Colonic mucosa (tissue), 4 donors: ENCODE results near the gene SLC25A2. TPM values are rescaled to one million over a fixed set of nuclear protein-coding genes. Genes with fewer than 3 reads are reported as not detected.
"Not testable (repeated sequence)": the region's sequence is repeated elsewhere in the genome, so short reads cannot be mapped to it uniquely, and the experiment has no call there.

ENCODE experiments used
- DNase-seq: peaks from one replicate; pipeline ENCODE4 v3.0.0-alpha.2; 2020
- H3K27ac ChIP-seq: fragments of 200-600 bp; one replicate; pipeline ENCODE4 v1.8.0; 2021
- H3K27me3 ChIP-seq: fragments of 200-600 bp; one replicate; pipeline ENCODE4 v1.8.0; 2021
- H3K36me3 ChIP-seq: fragments of 200-600 bp; one replicate; pipeline ENCODE4 v1.8.0; 2021
- H3K4me1 ChIP-seq: fragments of 200-600 bp; one replicate; pipeline ENCODE4 v1.8.0; 2021; ENCODE audit warnings: mild to moderate bottlenecking
- H3K4me3 ChIP-seq: fragments of 200-600 bp; one replicate; pipeline ENCODE4 v1.8.0; 2021
- H3K9ac ChIP-seq, 2 donors: one replicate each; pipeline ENCODE4 v1.7.0; 2013; ENCODE audit warnings: control low read depth in 2 of 2, low read depth in 2 of 2, low read length in 2 of 2
- H3K9me3 ChIP-seq: fragments of 200-600 bp; one replicate; pipeline ENCODE4 v1.8.0; 2021
- intact Hi-C: fragments of 100-400 bp; cut with DNase I; formaldehyde crosslinking; loops from one replicate; pipeline ENCODE4 v1.14.1; 2022
- total RNA-seq, 2 donors: library from RNA; stranded (reverse); fragmentation: NEBNext Ultra II Directional in 1 of 2; extraction: Animal tissue kit (Norgen Biotek cat#: 25700) in 1 of 2; gene quantifications; one replicate each; pipeline ENCODE4 v1.2.1, GENCODE V29; 2021
- TF ChIP-seq, protein P1 (sequence below): fragments of 200-600 bp; IDR thresholded peaks from one replicate; pipeline ENCODE4 v1.8.0; 2022; ENCODE audit warnings: antibody characterized with exemption, mild to moderate bottlenecking
- donor health status: healthy.
- donor health status: DM: no; HTN: no; CAD: no.
- donor health status: DM: no; HTN: no; CAD: no.

The SLC25A2 gene
- 1 to 10 TPM in 1 of 2 donors, under 1 TPM in 1; 0.21 to 1.1 TPM for total RNA-seq

DNA sequence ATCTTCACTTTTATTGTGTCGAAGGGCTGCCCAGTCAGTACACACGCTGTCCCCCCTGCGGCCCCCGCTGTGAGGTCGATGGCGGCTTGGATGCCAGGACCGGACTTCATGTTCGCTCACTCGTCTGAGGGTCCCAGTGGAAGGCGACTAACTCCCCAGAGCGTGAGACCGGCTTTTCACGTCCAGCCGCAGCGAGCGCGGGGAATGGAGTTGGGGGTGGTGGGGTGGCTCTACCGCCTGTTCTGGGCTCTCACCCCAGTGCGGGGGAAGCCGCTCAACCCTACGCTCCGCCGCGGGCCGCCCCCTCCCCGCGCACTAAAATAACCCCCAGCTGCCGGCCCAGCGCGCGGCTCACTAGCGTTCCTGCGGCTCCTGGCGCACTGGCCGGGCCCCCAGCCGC, at the start of gene SLC25A2:
Gene SLC25A2, minus strand, starts transcription at position 294 of the 400 bp plus-strand sequence. Its CDS starts 184 bp downstream, at position 110.
- intact Hi-C loops = no loop called here

DNA sequence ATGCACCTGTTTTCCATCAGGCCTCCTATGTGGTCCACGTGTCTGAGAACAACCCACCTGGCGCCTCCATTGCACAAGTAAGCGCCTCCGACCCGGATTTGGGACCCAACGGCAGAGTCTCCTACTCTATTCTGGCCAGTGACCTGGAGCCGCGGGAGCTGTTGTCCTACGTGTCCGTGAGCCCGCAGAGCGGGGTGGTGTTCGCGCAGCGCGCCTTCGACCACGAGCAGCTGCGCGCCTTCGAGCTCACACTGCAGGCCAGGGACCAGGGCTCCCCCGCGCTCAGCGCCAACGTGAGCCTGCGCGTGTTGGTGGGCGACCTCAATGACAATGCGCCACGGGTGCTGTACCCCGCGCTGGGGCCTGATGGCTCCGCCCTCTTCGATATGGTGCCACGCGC, 47.7 kb upstream of the SLC25A2 start:
- TF ChIP-seq, protein P1, sequence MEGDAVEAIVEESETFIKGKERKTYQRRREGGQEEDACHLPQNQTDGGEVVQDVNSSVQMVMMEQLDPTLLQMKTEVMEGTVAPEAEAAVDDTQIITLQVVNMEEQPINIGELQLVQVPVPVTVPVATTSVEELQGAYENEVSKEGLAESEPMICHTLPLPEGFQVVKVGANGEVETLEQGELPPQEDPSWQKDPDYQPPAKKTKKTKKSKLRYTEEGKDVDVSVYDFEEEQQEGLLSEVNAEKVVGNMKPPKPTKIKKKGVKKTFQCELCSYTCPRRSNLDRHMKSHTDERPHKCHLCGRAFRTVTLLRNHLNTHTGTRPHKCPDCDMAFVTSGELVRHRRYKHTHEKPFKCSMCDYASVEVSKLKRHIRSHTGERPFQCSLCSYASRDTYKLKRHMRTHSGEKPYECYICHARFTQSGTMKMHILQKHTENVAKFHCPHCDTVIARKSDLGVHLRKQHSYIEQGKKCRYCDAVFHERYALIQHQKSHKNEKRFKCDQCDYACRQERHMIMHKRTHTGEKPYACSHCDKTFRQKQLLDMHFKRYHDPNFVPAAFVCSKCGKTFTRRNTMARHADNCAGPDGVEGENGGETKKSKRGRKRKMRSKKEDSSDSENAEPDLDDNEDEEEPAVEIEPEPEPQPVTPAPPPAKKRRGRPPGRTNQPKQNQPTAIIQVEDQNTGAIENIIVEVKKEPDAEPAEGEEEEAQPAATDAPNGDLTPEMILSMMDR = no peak
- Histone ChIP-seq H3K9me3 (no peaks in the 10 kb centered on the region), H3K9ac (no peak overlapping the region), H3K36me3 (no peaks in the 10 kb centered on the region), H3K4me3 (no peak overlapping the region), H3K27me3 (no peaks in the 10 kb centered on the region), H3K27ac (no peak overlapping the region), H3K4me1 (no peaks in the 10 kb centered on the region)
- intact Hi-C loops = no loop called here
- DNase-seq = no peak

More for the DNA sequence above, at the start of gene SLC25A2:
- Histone ChIP-seq H3K27me3 (no peaks in the 10 kb centered on the region), H3K27ac (no peak within 1 kb of the TSS), H3K9me3 (peaks cover 18% of the 10 kb centered on the region), H3K9ac (no peak within 1 kb of the TSS), H3K4me3 (no peak within 1 kb of the TSS), H3K4me1 (no peaks in the 10 kb centered on the region), H3K36me3 (no peaks in the 10 kb centered on the region)
- TF ChIP-seq, protein P1 = no peak
- DNase-seq = no peak

DNA sequence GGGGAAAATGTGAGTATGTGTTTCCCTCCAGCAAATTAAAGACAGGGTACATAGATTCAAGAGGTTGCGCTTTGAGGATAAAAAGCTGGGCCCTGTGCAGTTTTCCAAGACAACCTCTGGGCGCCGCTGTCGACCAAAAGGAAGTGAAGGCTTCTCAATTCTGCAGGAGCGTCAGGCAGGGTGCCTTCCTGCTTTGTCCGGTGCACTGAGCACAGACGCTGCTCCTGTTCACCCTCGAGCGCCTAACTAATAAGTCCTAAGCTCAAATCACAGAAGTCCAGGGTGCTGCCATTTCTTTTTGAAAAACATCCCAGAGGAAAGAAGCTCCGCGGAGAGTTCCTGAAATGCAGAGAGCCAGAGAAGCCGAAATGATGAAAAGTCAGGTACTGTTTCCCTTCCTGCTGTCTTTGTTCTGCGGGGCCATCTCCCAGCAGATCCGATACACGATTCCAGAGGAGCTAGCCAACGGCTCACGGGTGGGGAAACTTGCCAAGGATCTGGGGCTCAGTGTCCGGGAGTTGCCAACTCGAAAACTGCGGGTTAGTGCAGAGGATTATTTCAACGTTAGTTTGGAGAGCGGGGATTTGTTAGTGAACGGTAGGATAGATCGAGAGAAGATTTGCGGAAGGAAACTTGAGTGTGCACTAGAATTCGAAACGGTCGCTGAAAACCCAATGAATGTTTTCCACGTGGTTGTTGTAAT, 46.2 kb upstream of the SLC25A2 start, which contains the start of gene PCDHGB1:
Gene PCDHGB1, plus strand, starts transcription at position 183 of the 703 bp plus-strand sequence. Its CDS starts 162 bp downstream, at position 345.
- no peak within 1 kb of the TSS for H3K4me3 ChIP-seq
- no peak for DNase-seq
- H3K27ac ChIP-seq = no peak within 1 kb of the TSS
- H3K9me3 ChIP-seq = no peaks in the 10 kb centered on the region
- no peaks in the 10 kb centered on the region for H3K36me3 ChIP-seq
- H3K27me3 ChIP-seq = no peaks in the 10 kb centered on the region
- intact Hi-C loops = no loop called here
- no peak within 1 kb of the TSS for H3K9ac ChIP-seq
- TF ChIP-seq, protein P1 = peak; percentile 29
- no peaks in the 10 kb centered on the region for H3K4me1 ChIP-seq

DNA sequence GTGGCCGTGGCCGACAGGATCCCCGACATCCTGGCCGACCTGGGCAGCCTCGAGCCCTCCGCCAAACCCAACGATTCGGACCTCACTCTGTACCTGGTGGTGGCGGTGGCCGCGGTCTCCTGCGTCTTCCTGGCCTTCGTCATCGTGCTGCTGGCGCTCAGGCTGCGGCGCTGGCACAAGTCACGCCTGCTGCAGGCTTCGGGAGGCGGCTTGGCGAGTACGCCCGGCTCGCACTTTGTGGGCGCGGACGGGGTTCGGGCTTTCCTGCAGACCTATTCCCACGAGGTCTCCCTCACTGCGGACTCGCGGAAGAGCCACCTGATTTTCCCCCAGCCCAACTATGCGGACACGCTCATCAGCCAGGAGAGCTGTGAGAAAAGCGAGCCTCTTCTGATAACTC, 42.2 kb upstream of the SLC25A2 start:
- intact Hi-C loops, H3K27me3 ChIP-seq: not testable (repeated sequence)

DNA sequence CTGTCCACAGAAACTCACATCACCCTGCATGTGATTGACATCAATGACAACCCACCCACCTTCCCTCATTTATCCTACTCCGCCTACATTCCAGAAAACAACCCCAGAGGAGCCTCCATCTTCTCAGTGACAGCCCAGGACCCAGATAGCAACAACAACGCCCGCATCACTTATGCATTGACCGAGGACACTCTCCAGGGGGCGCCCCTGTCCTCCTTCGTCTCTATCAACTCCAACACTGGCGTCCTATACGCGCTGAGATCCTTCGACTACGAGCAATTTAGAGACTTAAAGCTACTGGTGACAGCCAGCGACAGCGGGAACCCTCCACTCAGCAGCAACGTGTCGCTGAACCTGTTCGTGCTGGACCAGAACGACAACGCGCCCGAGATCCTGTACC, 41.5 kb upstream of the SLC25A2 start:
- intact Hi-C loops = no loop called here
- Histone ChIP-seq H3K27ac (no peak overlapping the region), H3K4me3 (no peak overlapping the region), H3K9ac (no peak overlapping the region), H3K36me3 (no peaks in the 10 kb centered on the region), H3K4me1 (no peaks in the 10 kb centered on the region), H3K9me3 (no peaks in the 10 kb centered on the region), H3K27me3 (no peaks in the 10 kb centered on the region)
- DNase-seq = no peak
- TF ChIP-seq, protein P1 = no peak

More for the DNA sequence above, 42.2 kb upstream of the SLC25A2 start:
- H3K9me3 ChIP-seq, H3K9ac ChIP-seq, H3K36me3 ChIP-seq, H3K4me3 ChIP-seq, H3K27ac ChIP-seq, H3K4me1 ChIP-seq, DNase-seq: not testable (repeated sequence)

DNA sequence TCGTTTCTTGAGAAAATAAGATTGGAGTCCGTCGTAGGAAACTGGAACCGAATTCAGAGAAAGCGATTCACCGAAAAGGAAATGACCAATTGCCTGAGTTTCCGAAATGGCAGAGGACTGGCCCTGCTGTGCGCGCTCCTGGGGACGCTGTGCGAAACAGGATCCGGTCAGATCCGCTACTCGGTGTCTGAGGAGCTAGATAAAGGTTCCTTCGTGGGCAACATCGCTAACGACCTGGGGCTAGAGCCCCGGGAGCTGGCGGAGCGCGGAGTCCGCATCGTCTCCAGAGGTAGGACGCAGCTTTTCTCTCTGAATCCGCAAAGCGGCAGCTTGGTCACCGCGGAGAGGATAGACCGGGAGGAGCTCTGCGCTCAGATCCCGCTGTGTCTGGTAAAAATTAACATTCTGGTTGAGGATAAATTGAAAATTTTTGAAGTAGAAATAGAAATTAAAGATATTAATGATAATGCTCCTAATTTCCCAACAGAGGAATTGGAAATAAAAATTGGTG, 40.2 kb upstream of the SLC25A2 start:
- no peaks in the 10 kb centered on the region for H3K4me1 ChIP-seq
- no peak for DNase-seq
- no peak overlapping the region for H3K27ac ChIP-seq
- no peaks in the 10 kb centered on the region for H3K27me3 ChIP-seq
- TF ChIP-seq, protein P1 = no peak
- H3K9ac ChIP-seq = no peak overlapping the region
- no peak overlapping the region for H3K4me3 ChIP-seq
- no peaks in the 10 kb centered on the region for H3K36me3 ChIP-seq
- no peaks in the 10 kb centered on the region for H3K9me3 ChIP-seq
- intact Hi-C loops = no loop called here
